Nephron (organoid): ENCODE measurements around the gene STPG1.

Source experiments
- H3K27ac Mint-ChIP-seq, 3 experiments: 2 replicates each; pipeline ENCODE4 v1.8.0; 2020; ENCODE audit warnings: mixed read lengths in 3 of 3, mild to moderate bottlenecking in 2 of 3, moderate library complexity in 1 of 3
- H3K27me3 Mint-ChIP-seq: 2 replicates; pipeline ENCODE4 v1.8.0; 2021; ENCODE audit warnings: low read depth, mild to moderate bottlenecking, moderate library complexity, mixed read lengths
- H3K36me3 Mint-ChIP-seq: 2 replicates; pipeline ENCODE4 v1.8.0; 2020; ENCODE audit warnings: low read depth, mixed read lengths
- H3K4me1 Mint-ChIP-seq: 2 replicates; pipeline ENCODE4 v1.8.0; 2020; ENCODE audit warnings: mixed read lengths
- H3K4me3 Mint-ChIP-seq, 3 experiments: 2 replicates each; pipeline ENCODE4 v1.8.0; 2020; ENCODE audit warnings: mild to moderate bottlenecking in 3 of 3, mixed read lengths in 3 of 3, moderate library complexity in 2 of 3
- H3K9me3 Mint-ChIP-seq: 2 replicates; pipeline ENCODE4 v1.8.0; 2020; ENCODE audit warnings: mixed read lengths
- CTCF ChIP-seq, 3 experiments: fragments of 200-600 bp; sonication (generic); IDR thresholded peaks; one replicate each; pipeline ENCODE4 v1.5.0; 2021; ENCODE audit warnings: antibody characterized with exemption in 3 of 3; ENCODE audit not compliant: unreplicated experiment in 3 of 3

The STPG1 gene

GRCh38 chr1:24329797-24330543 is 83.6 kb downstream of the STPG1 start:
- no peak overlapping the region for H3K4me3 Mint-ChIP-seq
- peaks cover 37% of the 10 kb centered on the region for H3K27me3 Mint-ChIP-seq
- no peaks in the 10 kb centered on the region for H3K36me3 Mint-ChIP-seq
- TF ChIP-seq CTCF (IDR thresholded peaks at IDR 0.05; ENCODE audit: unreplicated experiment in 3 of 3), result no peak
- H3K4me1 Mint-ChIP-seq, result peaks cover 4% of the 10 kb centered on the region
- no peaks in the 10 kb centered on the region for H3K9me3 Mint-ChIP-seq
- no peak overlapping the region for H3K27ac Mint-ChIP-seq

DNA sequence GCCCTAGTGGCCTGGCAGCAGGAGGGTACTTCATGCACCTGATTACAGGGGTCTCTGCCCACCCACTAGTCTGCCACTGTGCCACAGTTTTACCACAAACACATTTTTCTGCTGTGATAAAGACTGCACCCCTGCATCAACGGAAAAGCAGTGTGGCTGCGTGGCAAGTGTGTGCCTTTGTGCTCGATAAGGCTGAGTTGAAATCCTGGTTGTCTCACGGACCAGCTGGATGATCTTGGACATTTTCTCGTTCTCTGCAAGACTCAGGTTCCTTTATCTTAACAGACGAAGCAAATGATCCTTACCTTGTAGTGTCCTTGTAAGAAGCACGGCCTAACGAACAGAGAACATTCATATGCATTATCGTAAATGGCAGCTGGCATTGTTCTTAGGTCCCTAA is 84.3 kb downstream of the STPG1 start:
- no peaks in the 10 kb centered on the region for H3K9me3 Mint-ChIP-seq
- no peaks in the 10 kb centered on the region for H3K36me3 Mint-ChIP-seq
- no peak overlapping the region for H3K4me3 Mint-ChIP-seq
- peaks cover 4% of the 10 kb centered on the region for H3K4me1 Mint-ChIP-seq
- no peak overlapping the region for H3K27ac Mint-ChIP-seq
- H3K27me3 Mint-ChIP-seq, result peaks cover 44% of the 10 kb centered on the region
- no peak for TF ChIP-seq CTCF (IDR thresholded peaks at IDR 0.05; ENCODE audit: unreplicated experiment in 3 of 3)

GRCh38 chr1:24327891-24328290 is 85.7 kb downstream of the STPG1 start:
- Mint-ChIP-seq H3K4me1 (no peaks in the 10 kb centered on the region), H3K27me3 (peaks cover 56% of the 10 kb centered on the region), H3K36me3 (no peaks in the 10 kb centered on the region), H3K4me3 (no peak overlapping the region), H3K9me3 (no peaks in the 10 kb centered on the region), H3K27ac (no peak overlapping the region)
- no peak for TF ChIP-seq CTCF (IDR thresholded peaks at IDR 0.05; ENCODE audit: unreplicated experiment in 3 of 3)

GRCh38 chr1:24327486-24327885 is 86.1 kb downstream of the STPG1 start:
- H3K4me1 Mint-ChIP-seq, result peaks cover under 1% of the 10 kb centered on the region
- no peaks in the 10 kb centered on the region for H3K9me3 Mint-ChIP-seq
- no peak overlapping the region for H3K4me3 Mint-ChIP-seq
- H3K36me3 Mint-ChIP-seq, result no peaks in the 10 kb centered on the region
- H3K27ac Mint-ChIP-seq, result no peak overlapping the region
- no peak for TF ChIP-seq CTCF (IDR thresholded peaks at IDR 0.05; ENCODE audit: unreplicated experiment in 3 of 3)
- H3K27me3 Mint-ChIP-seq, result peaks cover 60% of the 10 kb centered on the region

GRCh38 chr1:24325587-24326449 is 87.8 kb downstream of the STPG1 start:
- peaks cover 10% of the 10 kb centered on the region for H3K4me1 Mint-ChIP-seq
- H3K36me3 Mint-ChIP-seq, result no peaks in the 10 kb centered on the region
- H3K27me3 Mint-ChIP-seq, result peaks cover 66% of the 10 kb centered on the region
- no peak overlapping the region for H3K4me3 Mint-ChIP-seq
- H3K9me3 Mint-ChIP-seq, result no peaks in the 10 kb centered on the region
- no peak for TF ChIP-seq CTCF (IDR thresholded peaks at IDR 0.05; ENCODE audit: unreplicated experiment in 3 of 3)
- no peak overlapping the region for H3K27ac Mint-ChIP-seq
